ENCODE results near the gene S1PR5.

GRCh38 chr19:10508036-10508435, 9.2 kb downstream of the S1PR5 start:
- no peak for TF ChIP-seq CTCF (optimal IDR thresholded peaks at IDR 0.05 in 1 of 3, IDR thresholded peaks at IDR 0.05 in 1 of 3, conservative IDR thresholded peaks at IDR 0.05 in 1 of 3; ENCODE audit: extremely low read depth in 1 of 3, insufficient read depth in 2 of 3, low read length in 3 of 3)
- no peak for TF ChIP-seq EZH2 (IDR thresholded peaks at IDR 0.05; ENCODE audit: low read length)
